Activated T-helper 17 cell treated with anti-CD3 and anti-CD28 coated beads, Interleukin-2, amount 50 U/mL, for 72 hours (primary cell): ENCODE results near the gene OR10C1. TPM values are rescaled to one million over a fixed set of nuclear protein-coding genes. Genes with fewer than 3 reads are reported as not detected.
A peak's percentile ranks its signal among the peaks of the same experiment; 100 is the strongest.
"Not testable (repeated sequence)": the region's sequence is repeated elsewhere in the genome, so short reads cannot be mapped to it uniquely, and the experiment has no call there.

Experiments used
- ATAC-seq: fragments of 150-1000 bp; cut with Tn5 transposase; replicated peaks from 2 replicates; pipeline ENCODE4 v1.10.0; 2021; ENCODE audit warnings: mild to moderate bottlenecking, moderate library complexity
- H3K27ac Mint-ChIP-seq: one replicate; pipeline ENCODE4 v1.8.0; 2022; ENCODE audit warnings: mixed read lengths
- H3K27me3 Mint-ChIP-seq: one replicate; pipeline ENCODE4 v1.8.0; 2022; ENCODE audit warnings: mixed read lengths
- H3K36me3 Mint-ChIP-seq: one replicate; pipeline ENCODE4 v1.8.0; 2022; ENCODE audit warnings: low read depth, mild to moderate bottlenecking, mixed read lengths
- H3K4me1 Mint-ChIP-seq: one replicate; pipeline ENCODE4 v1.8.0; 2022; ENCODE audit warnings: mixed read lengths
- H3K4me3 Mint-ChIP-seq: one replicate; pipeline ENCODE4 v1.8.0; 2022; ENCODE audit warnings: mild to moderate bottlenecking, mixed read lengths
- H3K9me3 Mint-ChIP-seq: one replicate; pipeline ENCODE4 v1.8.0; 2022; ENCODE audit warnings: mixed read lengths
- total RNA-seq, 2 donors: library from RNA; stranded (reverse); gene quantifications; one replicate each; pipeline ENCODE4 v1.2.3, GENCODE V29; 2022

The OR10C1 gene, protein sequence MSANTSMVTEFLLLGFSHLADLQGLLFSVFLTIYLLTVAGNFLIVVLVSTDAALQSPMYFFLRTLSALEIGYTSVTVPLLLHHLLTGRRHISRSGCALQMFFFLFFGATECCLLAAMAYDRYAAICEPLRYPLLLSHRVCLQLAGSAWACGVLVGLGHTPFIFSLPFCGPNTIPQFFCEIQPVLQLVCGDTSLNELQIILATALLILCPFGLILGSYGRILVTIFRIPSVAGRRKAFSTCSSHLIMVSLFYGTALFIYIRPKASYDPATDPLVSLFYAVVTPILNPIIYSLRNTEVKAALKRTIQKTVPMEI
- not detected for total RNA-seq

DNA sequence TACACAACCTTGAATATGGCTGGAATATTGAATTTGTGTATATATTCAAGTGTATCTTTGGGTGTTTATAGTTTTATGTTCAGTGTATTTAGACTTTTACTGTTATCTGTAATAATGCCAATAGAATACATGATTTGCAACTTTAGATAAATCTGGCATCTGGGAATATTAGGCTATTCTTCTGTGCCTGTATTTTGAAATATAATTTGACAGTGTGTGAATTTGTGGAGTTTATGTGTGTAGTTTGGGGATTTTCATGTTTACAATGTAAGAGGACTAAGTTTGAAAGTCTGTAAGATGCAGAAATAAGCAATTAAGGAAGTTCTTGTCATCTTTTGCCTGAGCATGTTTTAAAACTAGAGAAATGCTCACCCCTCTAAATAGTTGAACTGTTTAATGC lies at the start of gene OR10C1:
Gene OR10C1 (plus strand): TSS at position 301 of the 400 bp plus-strand sequence. CDS start 710 bp downstream, outside the sequence.
- no peak for ATAC-seq
- H3K4me3 Mint-ChIP-seq, result no peak within 1 kb of the TSS
- H3K4me1 Mint-ChIP-seq, result no peaks in the 10 kb centered on the region
- no peaks in the 10 kb centered on the region for H3K36me3 Mint-ChIP-seq
- peaks cover 56% of the 10 kb centered on the region for H3K27me3 Mint-ChIP-seq
- peaks cover 3% of the 10 kb centered on the region for H3K9me3 Mint-ChIP-seq
- no peak within 1 kb of the TSS for H3K27ac Mint-ChIP-seq

DNA sequence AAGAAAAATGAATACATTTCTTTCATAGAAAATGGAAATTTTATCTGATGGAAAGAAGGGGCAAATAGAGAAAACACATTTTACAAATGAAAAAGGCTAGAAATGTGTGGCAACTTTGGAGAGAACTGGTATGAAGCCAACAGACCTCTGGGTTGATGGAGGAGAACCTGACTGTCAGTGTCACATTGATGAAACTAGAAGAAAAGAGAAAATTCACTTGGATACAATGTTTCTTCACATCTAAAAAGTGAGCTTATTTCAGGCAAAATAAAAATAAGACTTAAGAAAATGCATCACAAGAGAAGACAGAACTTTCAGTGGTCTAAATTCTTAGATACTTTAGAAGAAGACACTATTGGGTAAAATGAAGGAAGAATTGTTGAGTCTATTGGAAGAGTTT lies 43.8 kb upstream of the OR10C1 start, which contains the start of gene OR12D2:
Gene OR12D2 (plus strand): TSS at position 301 of the 400 bp plus-strand sequence. CDS start 1,069 bp downstream, outside the sequence.
- H3K4me1 Mint-ChIP-seq, result no peaks in the 10 kb centered on the region

DNA sequence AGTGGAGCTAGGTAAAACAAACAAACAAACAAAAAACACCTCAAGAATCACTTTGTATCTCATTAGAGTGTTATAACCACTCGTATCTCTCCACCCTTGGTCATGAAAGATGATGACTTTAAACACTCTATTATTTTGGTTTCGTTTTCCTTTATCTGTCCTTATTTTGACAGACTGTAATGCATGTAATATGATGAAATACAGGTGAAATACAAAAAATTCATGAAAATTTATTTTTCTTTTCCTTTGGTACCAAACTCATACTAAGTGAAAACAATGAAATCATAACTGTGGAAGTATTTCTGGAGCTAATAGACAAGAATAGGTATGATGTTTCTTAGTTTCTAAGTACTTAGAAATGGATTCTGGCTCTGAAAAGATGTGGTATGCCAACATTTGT lies 39.6 kb upstream of the OR10C1 start:
- no peaks in the 10 kb centered on the region for H3K4me1 Mint-ChIP-seq
- H3K36me3 Mint-ChIP-seq, result no peaks in the 10 kb centered on the region
- peaks cover 41% of the 10 kb centered on the region for H3K27me3 Mint-ChIP-seq
- ATAC-seq, result no peak
- no peak overlapping the region for H3K27ac Mint-ChIP-seq
- H3K9me3 Mint-ChIP-seq, result no peaks in the 10 kb centered on the region
- no peak overlapping the region for H3K4me3 Mint-ChIP-seq

More for the DNA sequence above, 43.8 kb upstream of the OR10C1 start, which contains the start of gene OR12D2:
- Mint-ChIP-seq H3K4me3 (no peak within 1 kb of the TSS), H3K36me3 (no peaks in the 10 kb centered on the region), H3K9me3 (no peaks in the 10 kb centered on the region), H3K27ac (no peak within 1 kb of the TSS), H3K27me3 (peaks cover 40% of the 10 kb centered on the region)
- ATAC-seq, result no peak

DNA sequence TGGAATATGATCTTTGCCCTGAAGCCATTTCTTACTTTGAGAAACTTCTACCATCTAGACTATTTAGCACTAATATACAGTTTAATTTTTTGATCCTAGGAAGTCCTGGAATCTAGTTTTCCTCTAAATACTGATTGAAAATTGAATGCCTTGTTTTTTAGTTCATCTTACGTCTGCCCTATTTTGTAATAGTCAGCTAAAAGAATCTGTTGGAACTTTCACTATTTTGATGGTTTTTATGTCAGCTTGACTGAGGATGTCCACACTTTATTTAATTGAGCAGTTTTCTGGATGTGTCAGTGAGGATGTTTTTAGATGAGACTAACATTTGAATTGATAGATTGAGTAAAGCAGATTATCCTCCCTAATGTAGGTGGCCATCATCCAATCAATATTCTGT lies 35.3 kb upstream of the OR10C1 start:
- peaks cover 29% of the 10 kb centered on the region for H3K27me3 Mint-ChIP-seq
- no peak overlapping the region for H3K27ac Mint-ChIP-seq
- H3K4me3 Mint-ChIP-seq, result no peak overlapping the region
- no peaks in the 10 kb centered on the region for H3K9me3 Mint-ChIP-seq
- H3K4me1 Mint-ChIP-seq, result no peaks in the 10 kb centered on the region
- ATAC-seq, result no peak
- H3K36me3 Mint-ChIP-seq, result no peaks in the 10 kb centered on the region

DNA sequence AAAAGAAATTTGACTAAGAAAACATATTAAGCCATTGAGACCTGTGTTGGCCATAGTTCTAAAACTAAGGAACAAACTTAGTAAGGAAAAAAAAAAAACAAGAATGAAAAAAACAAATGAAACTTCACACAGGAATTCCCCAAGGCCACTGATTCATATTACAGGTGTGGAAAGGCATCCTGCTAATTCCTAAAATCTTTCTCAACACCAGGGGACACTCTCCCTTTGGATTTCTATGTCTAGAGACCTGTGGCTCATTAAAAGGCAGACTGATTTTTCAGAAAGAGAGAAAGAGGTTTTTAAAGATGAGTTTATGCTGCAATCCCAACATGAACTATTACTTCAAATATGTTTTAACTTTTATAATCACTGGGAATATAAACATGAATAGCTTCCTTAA lies 24.5 kb upstream of the OR10C1 start, which contains the start of gene OR12D1:
Gene OR12D1 (plus strand): TSS at position 341 of the 400 bp plus-strand sequence.
- peaks cover 54% of the 10 kb centered on the region for H3K27me3 Mint-ChIP-seq
- no peak for ATAC-seq
- H3K9me3 Mint-ChIP-seq, result peaks cover 14% of the 10 kb centered on the region
- H3K4me1 Mint-ChIP-seq, result no peaks in the 10 kb centered on the region
- H3K27ac Mint-ChIP-seq, result no peak within 1 kb of the TSS
- no peak within 1 kb of the TSS for H3K4me3 Mint-ChIP-seq
- H3K36me3 Mint-ChIP-seq, result no peaks in the 10 kb centered on the region

DNA sequence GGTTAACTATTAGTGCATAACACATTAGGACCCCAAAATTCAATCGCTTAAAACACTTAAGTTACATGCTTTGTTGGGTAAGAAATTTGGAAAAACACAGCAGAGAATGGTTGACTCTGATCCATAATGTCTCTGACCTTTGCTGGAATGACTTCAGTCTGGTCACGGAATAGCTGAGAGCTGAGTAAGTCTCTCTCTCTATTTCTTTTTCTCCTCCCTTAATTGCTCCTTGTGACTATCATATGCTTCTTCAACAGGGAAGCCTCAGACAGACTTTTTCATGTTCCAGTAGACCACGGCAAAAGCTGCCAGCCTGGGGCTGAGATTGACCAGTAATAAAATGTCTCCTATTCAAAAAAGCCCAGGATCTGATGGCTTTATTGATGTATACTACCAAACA lies 19.6 kb upstream of the OR10C1 start:
- no peak for ATAC-seq
- H3K27me3 Mint-ChIP-seq, result peaks cover 37% of the 10 kb centered on the region
- H3K4me3 Mint-ChIP-seq, result no peak overlapping the region
- no peak overlapping the region for H3K27ac Mint-ChIP-seq
- H3K4me1 Mint-ChIP-seq, result no peaks in the 10 kb centered on the region
- no peaks in the 10 kb centered on the region for H3K36me3 Mint-ChIP-seq
- no peaks in the 10 kb centered on the region for H3K9me3 Mint-ChIP-seq

DNA sequence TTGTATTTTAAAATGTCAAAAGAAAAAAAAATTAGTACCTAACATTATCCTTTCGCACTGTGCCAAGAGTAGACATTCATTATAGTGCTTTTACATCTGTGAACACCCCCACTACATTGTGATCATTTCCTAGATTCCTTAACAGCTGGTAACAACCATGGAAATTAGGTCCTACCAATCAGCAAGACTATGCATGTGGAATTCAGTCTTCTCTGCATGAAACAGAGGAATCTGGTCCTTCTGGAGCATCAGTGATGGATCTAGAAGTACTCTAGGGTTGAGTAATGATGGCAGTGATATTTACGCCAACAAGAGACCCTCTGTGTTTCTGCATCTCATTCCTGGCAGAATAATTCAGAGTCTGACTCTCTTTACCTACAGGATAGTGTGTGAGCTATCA lies 14.9 kb upstream of the OR10C1 start:
- H3K27me3 Mint-ChIP-seq, result peaks cover 34% of the 10 kb centered on the region
- no peaks in the 10 kb centered on the region for H3K4me1 Mint-ChIP-seq
- no peaks in the 10 kb centered on the region for H3K36me3 Mint-ChIP-seq
- no peak overlapping the region for H3K4me3 Mint-ChIP-seq
- ATAC-seq, result no peak
- no peak overlapping the region for H3K27ac Mint-ChIP-seq
- no peaks in the 10 kb centered on the region for H3K9me3 Mint-ChIP-seq

DNA sequence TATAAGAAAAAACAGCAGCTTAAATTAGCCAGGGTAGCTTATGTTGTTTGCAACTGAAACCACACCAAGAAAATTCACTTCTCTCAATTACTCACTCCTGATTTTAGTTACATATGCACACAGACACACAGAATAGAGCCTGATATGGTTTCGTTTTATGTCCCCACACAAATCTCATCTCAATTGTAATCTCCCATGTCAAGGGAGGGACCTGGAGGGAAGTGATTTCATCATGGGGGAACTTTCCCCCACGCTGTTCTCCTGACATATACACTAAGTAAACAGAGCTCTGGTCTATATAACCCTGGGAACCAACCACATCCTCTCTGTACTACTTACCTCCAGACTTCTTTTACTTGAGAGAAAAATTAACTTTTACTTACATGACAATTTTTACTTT lies 14.5 kb upstream of the OR10C1 start:
- Mint-ChIP-seq H3K4me3 (no peak overlapping the region), H3K27me3 (peaks cover 36% of the 10 kb centered on the region), H3K27ac (no peak overlapping the region), H3K36me3 (no peaks in the 10 kb centered on the region), H3K9me3 (no peaks in the 10 kb centered on the region), H3K4me1 (no peaks in the 10 kb centered on the region)
- ATAC-seq, result peak; percentile 88

DNA sequence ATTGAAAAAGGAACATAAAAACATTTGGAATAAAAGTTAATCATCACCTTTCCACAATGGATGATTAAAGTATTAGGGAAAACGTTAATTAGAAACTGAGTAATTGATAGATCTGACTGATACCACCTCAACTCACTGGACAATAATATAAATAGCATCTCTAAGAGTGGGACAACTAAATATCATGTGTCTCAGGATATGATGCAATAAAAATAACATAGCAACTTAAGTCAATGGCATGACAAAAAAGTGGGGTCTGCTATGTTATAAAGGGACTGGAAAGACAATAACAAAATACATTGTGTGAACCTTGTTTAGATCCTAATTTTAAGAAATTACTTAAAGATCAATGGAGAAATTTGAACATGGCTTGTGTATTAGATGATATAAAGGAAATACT lies 14.0 kb upstream of the OR10C1 start:
- H3K4me3 Mint-ChIP-seq, result no peak overlapping the region
- no peaks in the 10 kb centered on the region for H3K9me3 Mint-ChIP-seq
- H3K36me3 Mint-ChIP-seq, result no peaks in the 10 kb centered on the region
- peaks cover 33% of the 10 kb centered on the region for H3K27me3 Mint-ChIP-seq
- no peak overlapping the region for H3K27ac Mint-ChIP-seq
- H3K4me1 Mint-ChIP-seq, result no peaks in the 10 kb centered on the region
- ATAC-seq, result no peak

DNA sequence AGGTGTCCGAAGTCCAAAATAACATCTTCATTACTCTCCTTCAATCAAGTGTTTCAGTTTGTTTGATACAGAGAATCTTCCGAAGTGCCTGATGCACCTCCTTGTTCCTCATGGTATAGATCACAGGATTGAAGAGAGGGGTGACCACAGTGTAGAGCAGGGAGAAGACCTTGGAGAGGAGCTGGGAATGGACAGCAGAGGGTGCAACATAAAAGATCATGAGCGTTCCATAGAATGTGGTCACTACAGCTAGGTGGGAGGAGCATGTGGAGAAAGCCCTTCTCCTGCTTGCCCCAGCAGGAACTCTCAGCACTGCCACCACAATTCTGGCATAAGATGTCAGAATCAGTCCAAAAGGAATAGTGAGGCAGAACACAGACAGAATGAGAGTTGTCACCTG lies 12.5 kb upstream of the OR10C1 start:
- Mint-ChIP-seq H3K4me3 (no peak overlapping the region), H3K27ac (no peak overlapping the region), H3K9me3 (no peaks in the 10 kb centered on the region), H3K27me3 (peaks cover 28% of the 10 kb centered on the region), H3K36me3 (no peaks in the 10 kb centered on the region), H3K4me1 (no peaks in the 10 kb centered on the region)
- no peak for ATAC-seq

DNA sequence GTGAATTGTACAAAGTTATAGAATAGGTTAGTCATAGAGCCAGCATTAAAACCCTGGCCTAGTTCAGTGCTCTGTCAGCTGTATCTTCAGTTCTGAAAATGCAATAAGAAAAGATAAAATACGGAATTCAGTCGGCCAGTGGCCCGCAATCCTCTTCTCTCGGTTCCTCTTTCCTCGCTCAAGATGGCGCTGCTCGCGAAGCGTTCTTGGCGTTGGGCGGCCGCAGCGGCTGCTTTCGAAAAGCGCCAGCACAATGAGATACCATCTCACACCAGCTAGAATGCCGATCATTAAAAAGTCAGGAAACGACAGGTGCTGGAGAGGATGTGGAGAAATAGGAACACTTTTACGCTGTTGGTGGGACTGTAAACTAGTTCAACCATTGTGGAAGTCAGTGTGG lies 2.4 kb upstream of the OR10C1 start:
- not testable (repeated sequence) for ATAC-seq, H3K36me3 Mint-ChIP-seq, H3K27ac Mint-ChIP-seq, H3K9me3 Mint-ChIP-seq, H3K4me3 Mint-ChIP-seq, H3K4me1 Mint-ChIP-seq
- H3K27me3 Mint-ChIP-seq, result peaks cover 60% of the 10 kb centered on the region

DNA sequence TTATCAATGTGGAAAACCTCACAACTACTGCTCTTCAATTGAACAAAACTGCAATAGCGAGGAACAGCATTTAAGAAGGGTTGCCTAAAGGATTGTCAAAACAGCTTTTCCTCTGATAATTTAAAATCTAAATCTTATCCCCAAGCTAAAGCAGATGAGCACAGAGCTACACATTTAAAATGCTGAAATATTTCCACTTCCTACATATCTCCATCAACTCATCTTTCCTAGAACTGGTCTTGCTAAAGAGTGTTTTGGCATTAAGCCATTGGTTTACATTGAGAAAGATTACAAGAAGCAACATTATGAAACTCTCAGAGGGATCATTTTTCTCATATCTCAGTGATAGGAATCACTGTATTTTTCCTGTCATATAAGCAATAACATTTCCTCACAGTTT lies 3.6 kb downstream of the OR10C1 start:
- Mint-ChIP-seq H3K27me3 (peaks cover 59% of the 10 kb centered on the region), H3K36me3 (no peaks in the 10 kb centered on the region)

DNA sequence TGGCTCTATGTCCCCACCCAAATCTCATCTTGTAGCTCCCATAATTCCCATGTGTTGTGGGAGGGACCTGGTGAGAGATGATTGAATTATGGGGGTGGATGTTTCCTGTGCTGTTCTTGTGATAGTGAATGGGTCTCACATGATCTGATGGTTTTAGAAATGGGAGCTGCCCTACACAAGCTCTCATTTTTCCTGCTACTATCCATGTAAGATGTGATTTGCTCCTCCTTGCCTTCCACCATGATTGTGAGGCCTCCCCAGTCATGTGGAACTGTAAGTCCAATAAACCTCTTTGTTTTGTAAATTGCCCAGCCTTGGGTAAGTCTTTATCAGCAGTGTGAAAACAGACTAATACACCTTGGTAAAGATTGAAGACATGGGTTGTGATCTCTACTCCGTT lies 4.9 kb downstream of the OR10C1 start:
- not testable (repeated sequence) for H3K4me3 Mint-ChIP-seq, H3K9me3 Mint-ChIP-seq, ATAC-seq, H3K27ac Mint-ChIP-seq, H3K36me3 Mint-ChIP-seq, H3K4me1 Mint-ChIP-seq
- peaks cover 63% of the 10 kb centered on the region for H3K27me3 Mint-ChIP-seq

More for the DNA sequence above, 3.6 kb downstream of the OR10C1 start:
- Mint-ChIP-seq H3K4me1 (no peaks in the 10 kb centered on the region), H3K9me3 (peaks cover 5% of the 10 kb centered on the region), H3K27ac (no peak overlapping the region), H3K4me3 (no peak overlapping the region)
- no peak for ATAC-seq

DNA sequence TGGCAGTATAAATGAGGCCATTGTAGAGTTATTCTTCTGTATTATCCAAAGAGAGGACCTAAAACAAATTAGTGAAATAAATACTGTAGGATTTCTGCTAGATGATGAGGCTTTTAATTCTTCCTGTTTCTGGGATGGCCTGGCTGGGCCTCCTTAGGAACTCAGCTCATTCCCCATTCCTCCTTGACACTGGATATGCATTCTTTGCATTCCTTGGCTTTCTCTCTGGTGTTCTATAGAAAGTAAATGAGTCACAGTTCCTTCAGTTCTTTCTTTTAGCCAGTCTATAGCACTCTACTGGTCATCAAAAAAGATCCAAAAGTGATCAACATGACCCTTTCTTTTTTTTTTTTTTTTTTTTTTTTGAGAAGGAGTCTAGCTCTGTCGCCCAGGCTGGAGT lies 8.6 kb downstream of the OR10C1 start:
- H3K4me3 Mint-ChIP-seq, result no peak overlapping the region
- no peaks in the 10 kb centered on the region for H3K36me3 Mint-ChIP-seq
- peaks cover 55% of the 10 kb centered on the region for H3K27me3 Mint-ChIP-seq
- ATAC-seq, result no peak
- H3K4me1 Mint-ChIP-seq, result no peaks in the 10 kb centered on the region
- peaks cover 5% of the 10 kb centered on the region for H3K9me3 Mint-ChIP-seq
- H3K27ac Mint-ChIP-seq, result no peak overlapping the region

DNA sequence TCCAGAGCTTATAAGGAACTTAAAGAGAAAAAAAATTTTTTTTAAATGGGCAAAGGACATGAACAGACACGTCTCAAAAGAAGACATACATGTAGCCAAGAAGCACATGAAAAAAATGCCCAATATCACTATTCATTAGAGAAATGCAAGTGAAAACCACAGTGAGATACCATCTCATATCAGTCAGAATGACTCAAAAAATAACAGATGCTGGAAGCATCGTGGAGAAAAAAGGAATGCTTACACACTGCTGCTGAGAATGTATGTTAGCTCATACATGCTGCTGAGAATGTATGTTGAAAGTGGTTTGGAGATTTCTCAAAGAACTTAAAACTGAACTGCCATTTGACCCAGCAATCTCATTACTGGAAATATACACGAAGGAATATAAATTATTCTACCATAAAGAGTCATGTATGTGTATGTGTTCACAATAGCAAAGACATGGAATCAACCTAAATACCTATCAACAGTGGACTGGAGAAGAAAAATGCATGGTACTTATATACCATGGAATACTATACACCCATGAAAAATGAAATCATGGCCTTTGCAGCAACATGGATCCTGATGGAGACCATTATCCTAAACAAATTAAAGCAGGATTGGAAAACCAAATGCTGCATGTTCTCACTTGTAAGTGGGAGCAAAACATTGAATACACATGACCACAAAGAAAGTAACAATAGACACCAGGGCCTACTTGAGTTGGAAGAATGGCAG lies 12.5 kb downstream of the OR10C1 start:
- Mint-ChIP-seq H3K27ac (no peak overlapping the region), H3K27me3 (peaks cover 35% of the 10 kb centered on the region)
- peak; percentile 23 for ATAC-seq

More for the DNA sequence above, 12.5 kb downstream of the OR10C1 start:
- H3K4me3 Mint-ChIP-seq, result no peak overlapping the region
- no peaks in the 10 kb centered on the region for H3K9me3 Mint-ChIP-seq
- no peaks in the 10 kb centered on the region for H3K4me1 Mint-ChIP-seq
- H3K36me3 Mint-ChIP-seq, result no peaks in the 10 kb centered on the region
